GM10248 (cell line): ENCODE results near the gene LY6G5C.

ENCODE experiments used
- CTCF ChIA-PET: fragments of 300-600 bp; sonication (Branson Sonifier 250); formaldehyde crosslinking; extraction: SDS; loops from one replicate; lab custom pipeline; 2021; ENCODE audit warnings: antibody characterized with exemption; lab: Yijun Ruan, JAX
- POLR2A ChIA-PET: fragments of 350-650 bp; sonication (Branson Sonifier 250); formaldehyde crosslinking; extraction: SDS; loops from one replicate; lab custom pipeline; 2020; ENCODE audit warnings: antibody characterized with exemption; lab: Yijun Ruan, JAX
- DNase-seq: peaks from one replicate; pipeline ENCODE4 v3.0.0; 2012; ENCODE audit errors: extremely low spot score
- CTCF ChIP-seq: IDR thresholded peaks from 2 replicates; pipeline ENCODE4 v1.5.1; 2012; ENCODE audit warnings: mild to moderate bottlenecking, low read depth; ENCODE audit errors: extremely low read depth, missing control alignments, control extremely low read depth

LY6G5C gene

GRCh38 chr6:31701666-31702404, 21.0 kb upstream of the LY6G5C start:
- CTCF ChIA-PET: interaction anchor here (1.3 to 1.8 kb wide), 4 partner anchors 9 to 28 kb away, joined by 4 to 6 read pairs (median 4); no protein-coding TSS in a partner anchor
- no peak for DNase-seq
- POLR2A ChIA-PET: interaction anchor here (0.6 kb wide), 1 partner anchor 127 kb away, joined by 3 read pairs; no protein-coding TSS in a partner anchor
- no peak for TF ChIP-seq CTCF

- ChIA-PET CTCF (interaction anchor here (1.6 kb wide), 1 partner anchor 69 kb away, joined by 5 read pairs; no protein-coding TSS in a partner anchor), POLR2A (interaction anchor here (0.6 kb wide), 1 partner anchor 126 kb away, joined by 3 read pairs; no protein-coding TSS in a partner anchor)
- TF ChIP-seq CTCF: no peak
- no peak for DNase-seq
Observed at GRCh38 chr6:31700740-31701401, 20.0 kb upstream of the LY6G5C start.

GRCh38 chr6:31697555-31697954, 16.7 kb upstream of the LY6G5C start:
- TF ChIP-seq CTCF: no peak
- ChIA-PET CTCF (interaction anchor here (0.8 to 2.1 kb wide), 2 partner anchors 8 to 192 kb away, joined by 3 to 7 read pairs; no protein-coding TSS in a partner anchor), POLR2A (interaction anchor here (0.9 kb wide), 1 partner anchor 33 kb away, joined by 3 read pairs; the partner anchor contains the start of gene GPANK1)
- DNase-seq: no peak

GRCh38 chr6:31693535-31693934, 12.7 kb upstream of the LY6G5C start:
- TF ChIP-seq CTCF: no peak
- no peak for DNase-seq
- CTCF ChIA-PET: interaction anchor here (0.8 to 6.1 kb wide), 7 partner anchors 9 to 76 kb away, joined by 3 to 26 read pairs (median 6); partner anchors contain the start of genes ABHD16A, DDAH2, GPANK1 and LY6G5C
- POLR2A ChIA-PET: interaction anchor here (0.6 to 0.7 kb wide), 3 partner anchors 20 to 183 kb away, joined by 3 to 5 read pairs (median 4); no protein-coding TSS in a partner anchor

GRCh38 chr6:31692886-31693285, 12.0 kb upstream of the LY6G5C start:
- TF ChIP-seq CTCF: no peak
- CTCF ChIA-PET: interaction anchor here (1.0 to 6.1 kb wide), 8 partner anchors 9 to 103 kb away, joined by 3 to 26 read pairs (median 6); partner anchors contain the start of genes ABHD16A, DDAH2, GPANK1 and LY6G5C
- no peak for DNase-seq
- POLR2A ChIA-PET: interaction anchor here (0.6 kb wide), 1 partner anchor 45 kb away, joined by 3 read pairs; no protein-coding TSS in a partner anchor

GRCh38 chr6:31692353-31692752, 11.5 kb upstream of the LY6G5C start:
- no peak for TF ChIP-seq CTCF
- POLR2A ChIA-PET: interaction anchor here (0.5 to 1.3 kb wide), 3 partner anchors 46 to 218 kb away, joined by 3 read pairs; partner anchors contain the start of gene HSPA1B
- CTCF ChIA-PET: interaction anchor here (1.0 to 6.1 kb wide), 5 partner anchors 10 to 104 kb away, joined by 3 to 26 read pairs (median 5); partner anchors contain the start of genes ABHD16A, LY6G5C and VARS1
- no peak for DNase-seq
